Ovary (tissue), 3 donors: ENCODE data around the gene PDE5A.

ENCODE experiments used
- EP300 ChIP-seq: sonication (generic); formaldehyde crosslinking; IDR thresholded peaks from one replicate; pipeline ENCODE4 v1.6.1; 2017; ENCODE audit warnings: antibody characterized with exemption
- TF ChIP-seq, protein P1 (sequence below), 3 donors: fragments of 450-650 bp in 2 of 3; fragments of 200-600 bp in 1 of 3; IDR thresholded peaks; one replicate each; pipeline versions ENCODE4 v1.5.1 to v1.8.0; 2016 to 2022; ENCODE audit warnings: antibody characterized with exemption in 3 of 3, mild to moderate bottlenecking in 1 of 3
- donor health status: DM: no; HTN: no; CAD: no.

- TF ChIP-seq, protein P1, sequence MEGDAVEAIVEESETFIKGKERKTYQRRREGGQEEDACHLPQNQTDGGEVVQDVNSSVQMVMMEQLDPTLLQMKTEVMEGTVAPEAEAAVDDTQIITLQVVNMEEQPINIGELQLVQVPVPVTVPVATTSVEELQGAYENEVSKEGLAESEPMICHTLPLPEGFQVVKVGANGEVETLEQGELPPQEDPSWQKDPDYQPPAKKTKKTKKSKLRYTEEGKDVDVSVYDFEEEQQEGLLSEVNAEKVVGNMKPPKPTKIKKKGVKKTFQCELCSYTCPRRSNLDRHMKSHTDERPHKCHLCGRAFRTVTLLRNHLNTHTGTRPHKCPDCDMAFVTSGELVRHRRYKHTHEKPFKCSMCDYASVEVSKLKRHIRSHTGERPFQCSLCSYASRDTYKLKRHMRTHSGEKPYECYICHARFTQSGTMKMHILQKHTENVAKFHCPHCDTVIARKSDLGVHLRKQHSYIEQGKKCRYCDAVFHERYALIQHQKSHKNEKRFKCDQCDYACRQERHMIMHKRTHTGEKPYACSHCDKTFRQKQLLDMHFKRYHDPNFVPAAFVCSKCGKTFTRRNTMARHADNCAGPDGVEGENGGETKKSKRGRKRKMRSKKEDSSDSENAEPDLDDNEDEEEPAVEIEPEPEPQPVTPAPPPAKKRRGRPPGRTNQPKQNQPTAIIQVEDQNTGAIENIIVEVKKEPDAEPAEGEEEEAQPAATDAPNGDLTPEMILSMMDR (IDR thresholded peaks at IDR 0.05): no peak
- TF ChIP-seq EP300: no peak
These were observed 47.5 kb upstream of the PDE5A start for GRCh38 chr4:119676101-119676500.
